Gastroesophageal sphincter (tissue), 4 donors: ENCODE measurements around the gene USP20. TPM values are rescaled to one million over a fixed set of nuclear protein-coding genes. Genes with fewer than 3 reads are reported as not detected.
A peak's percentile ranks its signal among the peaks of the same experiment; 100 is the strongest.

ENCODE experiments used
- ATAC-seq: fragments of 150-250 bp; one replicate; pipeline ENCODE4 v1.9.1; 2016; ENCODE audit warnings: mild to moderate bottlenecking, moderate library complexity
- H3K27ac ChIP-seq, 4 donors: fragments of 200-600 bp; sonication (generic) in 3 of 4; 1 replicate in 3 of 4; 2 replicates in 1 of 4; pipeline ENCODE4 v1.5.1; 2016 to 2019
- H3K27me3 ChIP-seq: fragments of 200-600 bp; sonication (generic); one replicate; pipeline ENCODE4 v1.5.1; 2019
- H3K36me3 ChIP-seq, 2 donors: fragments of 200-600 bp; sonication (generic); one replicate each; pipeline ENCODE4 v1.5.1; 2019; ENCODE audit warnings: control low read depth in 1 of 2
- H3K4me1 ChIP-seq, 3 donors: fragments of 200-600 bp; sonication (generic); 1 replicate in 2 of 3; 2 replicates in 1 of 3; pipeline ENCODE4 v1.5.1; 2016 to 2019; ENCODE audit warnings: control low read depth in 2 of 3
- H3K4me3 ChIP-seq, 2 donors: fragments of 200-600 bp; sonication (generic); one replicate each; pipeline ENCODE4 v1.5.1; 2019; ENCODE audit warnings: mild to moderate bottlenecking in 1 of 2, moderate library complexity in 1 of 2
- H3K9me3 ChIP-seq, 3 donors: fragments of 200-600 bp; sonication (generic); one replicate each; pipeline ENCODE4 v1.5.1; 2017 to 2019; ENCODE audit warnings: control low read depth in 2 of 3
- EP300 ChIP-seq: sonication (generic); formaldehyde crosslinking; IDR thresholded peaks from one replicate; pipeline ENCODE4 v1.6.1; 2017; ENCODE audit warnings: antibody characterized with exemption, mild to moderate bottlenecking
- POLR2A ChIP-seq, 2 donors: fragments of 450-650 bp; IDR thresholded peaks; one replicate each; pipeline ENCODE4 v1.6.1; 2017; ENCODE audit warnings: antibody characterized with exemption in 2 of 2, mild to moderate bottlenecking in 2 of 2, moderate library complexity in 1 of 2
- POLR2AphosphoS5 ChIP-seq: sonication (generic); formaldehyde crosslinking; IDR thresholded peaks from one replicate; pipeline ENCODE4 v1.6.1; 2017; ENCODE audit warnings: antibody characterized with exemption
- WGBS, 2 donors: methylation state at CpG; one replicate each; pipeline ENCODE4 v1.1.5; 2018; ENCODE audit warnings: low coverage in 1 of 2; 5-methylcytosine and 5-hydroxymethylcytosine counted together
- total RNA-seq, 4 donors: library from RNA; depleted of rRNA; stranded (reverse); fragments of >200 nt; gene quantifications; one replicate each; pipeline ENCODE4 v1.1.0, GENCODE V29; 2016
- TF ChIP-seq, protein P1 (sequence below), 4 experiments: fragments of 200-600 bp in 2 of 4; fragments of 450-650 bp in 2 of 4; sonication (generic) in 1 of 4; IDR thresholded peaks; one replicate each; pipeline ENCODE4 v1.5.1; 2017 to 2019; ENCODE audit warnings: antibody characterized with exemption in 4 of 4, mild to moderate bottlenecking in 2 of 4, moderate library complexity in 2 of 4

USP20 gene
- total RNA-seq, 4 donors from 2014 or later, result 25.9 to 56.8 (median 33.4) TPM

DNA sequence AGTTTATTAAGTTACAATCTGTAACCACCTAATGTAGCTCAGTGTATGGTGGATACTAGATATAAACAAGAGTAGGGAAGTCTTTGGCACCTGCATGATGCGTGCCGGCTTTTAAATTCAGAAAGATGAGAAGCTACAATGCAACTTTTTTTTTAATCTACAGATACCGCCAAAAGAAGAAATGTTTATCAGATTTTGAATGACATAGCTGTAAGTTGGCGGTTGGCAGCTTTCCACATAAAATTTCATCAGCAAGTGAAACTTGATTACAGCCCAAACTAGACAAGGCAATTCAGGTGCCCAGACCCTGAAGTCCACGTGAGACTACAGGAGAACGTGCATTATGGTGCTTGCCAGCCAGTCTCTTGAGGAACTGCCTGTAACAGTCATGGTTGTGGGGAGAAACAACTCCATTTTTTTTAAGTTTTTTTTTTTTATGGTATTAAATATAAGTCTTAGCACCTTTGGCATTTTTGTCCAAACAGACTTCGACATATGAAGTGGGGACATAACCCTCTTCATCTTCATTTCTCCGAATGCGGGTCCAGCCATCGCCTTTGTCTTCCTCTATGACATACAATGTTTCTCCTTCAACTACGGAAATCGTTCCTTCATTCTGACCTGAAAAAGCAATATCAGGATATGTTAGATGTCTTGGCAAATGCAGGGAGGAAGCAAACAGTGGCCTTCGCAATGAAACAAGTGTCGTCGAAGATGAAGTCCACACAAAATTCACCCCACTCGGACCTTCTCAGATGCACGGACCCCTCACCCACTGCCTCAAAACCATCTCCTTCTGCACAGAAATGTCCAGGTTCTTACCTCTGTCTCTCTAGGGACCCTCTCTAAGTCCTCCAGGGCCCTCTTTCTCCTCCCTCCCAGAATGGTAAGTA lies 60.4 kb downstream of the USP20 start:
- Histone ChIP-seq H3K9me3 (no peaks in the 10 kb centered on the region), H3K4me3 (no peak overlapping the region), H3K27ac (peak overlapping the region in 1 of 4 donors; percentile 89), H3K36me3 (peaks cover 4 to 75% of the 10 kb centered on the region in 2 donors), H3K27me3 (no peaks in the 10 kb centered on the region), H3K4me1 (peaks cover 0 to 56% (median 4%) of the 10 kb centered on the region in 3 donors)
- ATAC-seq, result no peak
- TF ChIP-seq POLR2AphosphoS5, result no peak
- no peak for TF ChIP-seq POLR2A (IDR thresholded peaks at IDR 0.05)
- TF ChIP-seq, protein P1, sequence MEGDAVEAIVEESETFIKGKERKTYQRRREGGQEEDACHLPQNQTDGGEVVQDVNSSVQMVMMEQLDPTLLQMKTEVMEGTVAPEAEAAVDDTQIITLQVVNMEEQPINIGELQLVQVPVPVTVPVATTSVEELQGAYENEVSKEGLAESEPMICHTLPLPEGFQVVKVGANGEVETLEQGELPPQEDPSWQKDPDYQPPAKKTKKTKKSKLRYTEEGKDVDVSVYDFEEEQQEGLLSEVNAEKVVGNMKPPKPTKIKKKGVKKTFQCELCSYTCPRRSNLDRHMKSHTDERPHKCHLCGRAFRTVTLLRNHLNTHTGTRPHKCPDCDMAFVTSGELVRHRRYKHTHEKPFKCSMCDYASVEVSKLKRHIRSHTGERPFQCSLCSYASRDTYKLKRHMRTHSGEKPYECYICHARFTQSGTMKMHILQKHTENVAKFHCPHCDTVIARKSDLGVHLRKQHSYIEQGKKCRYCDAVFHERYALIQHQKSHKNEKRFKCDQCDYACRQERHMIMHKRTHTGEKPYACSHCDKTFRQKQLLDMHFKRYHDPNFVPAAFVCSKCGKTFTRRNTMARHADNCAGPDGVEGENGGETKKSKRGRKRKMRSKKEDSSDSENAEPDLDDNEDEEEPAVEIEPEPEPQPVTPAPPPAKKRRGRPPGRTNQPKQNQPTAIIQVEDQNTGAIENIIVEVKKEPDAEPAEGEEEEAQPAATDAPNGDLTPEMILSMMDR (IDR thresholded peaks at IDR 0.05), result no peak
- no peak for TF ChIP-seq EP300
- WGBS, 2 donors, result 77 to 92% methylated on average over 9 to 15 of the region's 17 CpGs

GRCh38 chr9:129897263-129897662 lies 62.0 kb downstream of the USP20 start:
- TF ChIP-seq POLR2A (IDR thresholded peaks at IDR 0.05) (no peak), POLR2AphosphoS5 (no peak), EP300 (no peak)
- TF ChIP-seq, protein P1 (IDR thresholded peaks at IDR 0.05), result no peak
- 88 to 90% methylated on average over 6 of the region's 6 CpGs for WGBS, 2 donors
- Histone ChIP-seq H3K4me1 (peaks cover 0 to 39% (median 4%) of the 10 kb centered on the region in 3 donors), H3K36me3 (peaks cover 4 to 85% of the 10 kb centered on the region in 2 donors), H3K4me3 (no peak overlapping the region), H3K9me3 (no peaks in the 10 kb centered on the region), H3K27ac (peak overlapping the region in 2 of 4 donors; percentile 35 to 89), H3K27me3 (no peaks in the 10 kb centered on the region)
- no peak for ATAC-seq

DNA sequence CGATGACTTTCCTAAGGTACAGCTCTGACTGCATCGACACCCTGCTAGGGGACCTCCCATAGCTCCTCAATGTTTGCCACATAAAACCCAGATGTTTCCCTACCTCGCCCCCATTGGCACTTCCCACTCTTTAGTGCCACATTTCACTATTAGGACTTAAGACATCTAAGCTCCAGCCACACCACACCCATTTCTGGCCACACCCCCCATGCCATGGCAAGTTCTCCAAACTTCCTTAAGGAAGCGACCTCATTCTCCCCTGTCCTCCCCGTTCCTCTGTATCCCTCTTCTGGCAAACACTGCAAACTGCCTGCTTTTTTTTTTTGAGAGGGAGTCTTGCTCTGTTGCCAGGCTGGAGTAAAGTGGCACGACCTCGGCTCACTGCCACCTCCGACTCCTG lies 62.9 kb downstream of the USP20 start:
- Histone ChIP-seq H3K27ac (peak overlapping the region in 3 of 4 donors; percentile 26 to 89 (median 35)), H3K36me3 (peaks cover 4 to 94% of the 10 kb centered on the region in 2 donors)
- WGBS, 2 donors, result 54 to 77% methylated on average over 3 to 7 of the region's 8 CpGs

DNA sequence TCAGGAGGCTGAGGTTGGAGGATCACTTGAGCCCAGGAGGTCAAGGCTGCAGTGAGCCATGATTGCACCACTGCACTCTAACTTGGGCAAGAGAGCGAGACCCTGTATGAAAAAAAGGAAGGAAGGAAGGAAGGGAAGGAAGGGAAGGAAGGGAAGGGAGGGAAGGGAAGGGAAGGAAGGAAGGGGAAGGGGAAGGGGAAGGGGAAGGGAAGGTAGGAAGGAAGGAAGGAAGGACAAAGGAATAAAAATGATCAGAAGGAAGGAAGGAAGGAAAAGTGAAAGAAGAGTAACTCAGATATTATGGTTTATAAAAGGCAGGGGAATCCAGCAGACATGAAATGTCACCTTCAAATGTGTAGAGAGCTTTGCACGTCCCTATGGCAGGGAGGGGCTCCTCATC lies 64.4 kb downstream of the USP20 start:
- ATAC-seq, result no peak
- no peak overlapping the region for H3K4me3 ChIP-seq
- 64 to 80% methylated on average over 1 to 2 of the region's 2 CpGs for WGBS, 2 donors
- no peak for TF ChIP-seq POLR2AphosphoS5
- TF ChIP-seq, protein P1 (IDR thresholded peaks at IDR 0.05), result no peak
- TF ChIP-seq POLR2A (IDR thresholded peaks at IDR 0.05), result no peak
- TF ChIP-seq EP300, result no peak
- H3K27ac ChIP-seq, result peak overlapping the region in 2 of 4 donors; percentile 35 to 89
- peaks cover 4 to 100% of the 10 kb centered on the region in 2 donors for H3K36me3 ChIP-seq
- H3K9me3 ChIP-seq, result no peaks in the 10 kb centered on the region
- H3K4me1 ChIP-seq, result peaks cover 0 to 25% (median 0%) of the 10 kb centered on the region in 3 donors
- no peaks in the 10 kb centered on the region for H3K27me3 ChIP-seq

More for the DNA sequence above, 62.9 kb downstream of the USP20 start:
- TF ChIP-seq, protein P1 (IDR thresholded peaks at IDR 0.05), result peak in 1 of 4 experiments; percentile 5
- TF ChIP-seq POLR2AphosphoS5 (no peak), EP300 (no peak)
- Histone ChIP-seq H3K4me1 (peaks cover 0 to 36% (median 0%) of the 10 kb centered on the region in 3 donors), H3K27me3 (no peaks in the 10 kb centered on the region), H3K4me3 (no peak overlapping the region), H3K9me3 (no peaks in the 10 kb centered on the region)
- ATAC-seq, result peak; percentile 50
